Esophagus squamous epithelium (tissue), 4 donors: ENCODE data around the gene ATP2A2.

Source experiments
- CTCF ChIP-seq, 6 experiments: fragments of 450-650 bp in 4 of 6; fragments of 200-600 bp in 2 of 6; sonication (generic) in 2 of 6; IDR thresholded peaks; one replicate each; pipeline ENCODE4 v1.5.1; 2016 to 2019; ENCODE audit warnings: antibody characterized with exemption in 6 of 6, mild to moderate bottlenecking in 4 of 6, moderate library complexity in 4 of 6
- POLR2A ChIP-seq, 4 donors: fragments of 450-650 bp; IDR thresholded peaks; one replicate each; pipeline ENCODE4 v1.6.1; 2017; ENCODE audit warnings: antibody characterized with exemption in 4 of 4, mild to moderate bottlenecking in 4 of 4, moderate library complexity in 3 of 4

- TF ChIP-seq CTCF (IDR thresholded peaks at IDR 0.05) (no peak), POLR2A (IDR thresholded peaks at IDR 0.05) (no peak)
Observed at GRCh38 chr12:110344657-110345056, 63.6 kb downstream of the ATP2A2 start.
